K562 (cell line): Measurements from ENCODE around the gene ACBD5.

ENCODE experiments used
- CTCF ChIP-seq, 3 experiments: IDR thresholded peaks in 2 of 3; conservative IDR thresholded peaks in 1 of 3; 2 replicates each; pipeline ENCODE4 v1.5.1; 2011 to 2012; ENCODE audit warnings: low read length in 3 of 3, mild to moderate bottlenecking in 3 of 3, control low read depth in 2 of 3, improper control_type of control experiment in 1 of 3, inconsistent platforms in 1 of 3, low read depth in 1 of 3, mixed read lengths in 1 of 3, moderate library complexity in 1 of 3; ENCODE audit not compliant: insufficient read depth in 2 of 3
- EZH2 ChIP-seq: IDR thresholded peaks from 2 replicates; pipeline ENCODE4 v1.6.1; 2012; ENCODE audit warnings: low read depth, mild to moderate bottlenecking, inconsistent platforms, low read length, borderline replicate concordance
- FOS ChIP-seq: IDR thresholded peaks from 3 replicates; pipeline ENCODE4 v1.6.1; 2011; ENCODE audit not compliant: insufficient read length; ENCODE audit errors: extremely low read depth
- NFATC3 ChIP-seq: fragments of 450-650 bp; IDR thresholded peaks from 2 replicates; pipeline ENCODE4 v1.6.1; 2017; ENCODE audit warnings: mild to moderate bottlenecking

- no peak for TF ChIP-seq EZH2
- TF ChIP-seq CTCF (IDR thresholded peaks at IDR 0.05 in 2 of 3, conservative IDR thresholded peaks at IDR 0.05 in 1 of 3; ENCODE audit: insufficient read depth in 2 of 3, low read depth in 1 of 3, low read length in 3 of 3), result no peak
- TF ChIP-seq FOS, result no peak
- no peak for TF ChIP-seq NFATC3
Measured at GRCh38 chr10:27207350-27207749, 33.2 kb downstream of the ACBD5 start.
